WERI-Rb-1 (cell line): ENCODE measurements around the gene SUPT20H.

Experiments used
- DNase-seq: peaks from one replicate; pipeline ENCODE4 v3.0.0-alpha.2; 2020
- H3K27ac ChIP-seq: fragments of 250-450 bp; sonication (Bioruptor Pico); 2 replicates; pipeline ENCODE4 v1.5.1; 2020; ENCODE audit warnings: mild to moderate bottlenecking, moderate library complexity
- H3K27me3 ChIP-seq: fragments of 250-450 bp; sonication (Bioruptor Pico); 2 replicates; pipeline ENCODE4 v1.5.1; 2021; ENCODE audit warnings: mild to moderate bottlenecking, low read depth, moderate library complexity; ENCODE audit not compliant: insufficient read depth, severe bottlenecking
- H3K36me3 ChIP-seq: fragments of 250-450 bp; sonication (Bioruptor Pico); 2 replicates; pipeline ENCODE4 v1.5.1; 2020; ENCODE audit warnings: mild to moderate bottlenecking, moderate library complexity
- H3K4me3 ChIP-seq: 2 replicates; pipeline ENCODE4 v1.5.1; 2011; ENCODE audit warnings: low read depth, mild to moderate bottlenecking, control low read depth, low read length
- H3K9me3 ChIP-seq: fragments of 250-450 bp; sonication (Bioruptor Pico); 2 replicates; pipeline ENCODE4 v1.5.1; 2021; ENCODE audit warnings: mild to moderate bottlenecking, moderate library complexity; ENCODE audit not compliant: severe bottlenecking
- TF ChIP-seq, protein P1 (sequence below): IDR thresholded peaks from 2 replicates; pipeline ENCODE4 v1.5.1; 2011; ENCODE audit warnings: low read depth, mild to moderate bottlenecking, control low read depth, inconsistent platforms, low read length

Gene SUPT20H

DNA sequence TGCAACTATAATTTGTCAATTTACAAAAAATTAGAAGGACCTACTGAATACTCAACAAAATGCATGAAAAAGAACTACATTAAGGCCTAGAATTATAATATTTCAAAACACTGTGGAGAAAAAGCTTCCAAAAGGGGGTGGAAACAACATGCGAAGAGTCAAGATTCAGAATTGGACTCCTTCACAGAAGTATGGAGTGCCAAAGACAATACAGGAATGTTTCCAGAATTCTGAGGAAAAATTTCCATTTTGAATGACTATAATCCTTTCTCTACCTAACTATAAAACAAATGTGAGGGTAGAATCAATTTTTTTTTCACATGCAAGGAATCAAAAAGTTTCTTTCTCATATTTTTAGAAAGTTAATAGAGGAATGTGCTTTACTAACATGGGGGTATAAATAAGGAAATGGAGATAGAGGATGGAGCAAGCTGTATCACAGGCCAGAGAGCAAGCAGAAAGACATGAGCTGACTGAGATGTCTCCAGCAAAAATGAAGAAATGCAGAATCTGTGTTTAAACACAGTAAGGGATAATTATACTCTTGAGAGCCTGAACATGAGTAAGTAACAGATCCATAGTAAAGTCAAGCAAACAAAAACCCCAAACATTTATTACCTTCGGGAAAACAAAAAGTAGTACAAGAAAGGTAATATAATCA lies 99.9 kb downstream of the SUPT20H start:
- Histone ChIP-seq H3K9me3 (no peaks in the 10 kb centered on the region), H3K36me3 (no peaks in the 10 kb centered on the region), H3K27ac (no peak overlapping the region), H3K27me3 (no peaks in the 10 kb centered on the region), H3K4me3 (no peak overlapping the region)
- no peak for DNase-seq
- TF ChIP-seq, protein P1, sequence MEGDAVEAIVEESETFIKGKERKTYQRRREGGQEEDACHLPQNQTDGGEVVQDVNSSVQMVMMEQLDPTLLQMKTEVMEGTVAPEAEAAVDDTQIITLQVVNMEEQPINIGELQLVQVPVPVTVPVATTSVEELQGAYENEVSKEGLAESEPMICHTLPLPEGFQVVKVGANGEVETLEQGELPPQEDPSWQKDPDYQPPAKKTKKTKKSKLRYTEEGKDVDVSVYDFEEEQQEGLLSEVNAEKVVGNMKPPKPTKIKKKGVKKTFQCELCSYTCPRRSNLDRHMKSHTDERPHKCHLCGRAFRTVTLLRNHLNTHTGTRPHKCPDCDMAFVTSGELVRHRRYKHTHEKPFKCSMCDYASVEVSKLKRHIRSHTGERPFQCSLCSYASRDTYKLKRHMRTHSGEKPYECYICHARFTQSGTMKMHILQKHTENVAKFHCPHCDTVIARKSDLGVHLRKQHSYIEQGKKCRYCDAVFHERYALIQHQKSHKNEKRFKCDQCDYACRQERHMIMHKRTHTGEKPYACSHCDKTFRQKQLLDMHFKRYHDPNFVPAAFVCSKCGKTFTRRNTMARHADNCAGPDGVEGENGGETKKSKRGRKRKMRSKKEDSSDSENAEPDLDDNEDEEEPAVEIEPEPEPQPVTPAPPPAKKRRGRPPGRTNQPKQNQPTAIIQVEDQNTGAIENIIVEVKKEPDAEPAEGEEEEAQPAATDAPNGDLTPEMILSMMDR = no peak
